ENCODE data around the gene DHX38.
A peak's percentile ranks its signal among the peaks of the same experiment; 100 is the strongest.

Gene DHX38

GRCh38 chr16:72084445-72084844, 9.2 kb upstream of the DHX38 start:
- DNase-seq (ENCODE audit: low spot score) = no peak

GRCh38 chr16:72085002-72085401, 8.6 kb upstream of the DHX38 start:
- no peak for DNase-seq (ENCODE audit: low spot score)

GRCh38 chr16:72091217-72091616, 2.4 kb upstream of the DHX38 start:
- DNase-seq (ENCODE audit: low spot score) = no peak

GRCh38 chr16:72092832-72093447, 707 bp upstream of the DHX38 start:
- no peak for DNase-seq (ENCODE audit: low spot score)

GRCh38 chr16:72094266-72094610, 591 bp downstream of the DHX38 start:
- DNase-seq (ENCODE audit: low spot score) = no peak

- DNase-seq (ENCODE audit: low spot score) = no peak
These were observed 5.3 kb downstream of the DHX38 start for GRCh38 chr16:72098936-72099335.

- DNase-seq (ENCODE audit: low spot score) = peak; percentile 15
These were observed 5.8 kb downstream of the DHX38 start for GRCh38 chr16:72099377-72099818.

GRCh38 chr16:72101195-72101594, 7.5 kb downstream of the DHX38 start:
- no peak for DNase-seq (ENCODE audit: low spot score)

GRCh38 chr16:72104905-72105304, 11.3 kb downstream of the DHX38 start:
- no peak for DNase-seq (ENCODE audit: low spot score)

GRCh38 chr16:72105978-72106377, 12.3 kb downstream of the DHX38 start:
- DNase-seq (ENCODE audit: low spot score) = no peak

- DNase-seq (ENCODE audit: low spot score) = no peak
These were observed 13.7 kb downstream of the DHX38 start for GRCh38 chr16:72107371-72107770.

- DNase-seq (ENCODE audit: low spot score) = no peak
These were observed 14.9 kb downstream of the DHX38 start for GRCh38 chr16:72108353-72109102.

- DNase-seq (ENCODE audit: low spot score) = no peak
These were observed 15.7 kb downstream of the DHX38 start for GRCh38 chr16:72109300-72109699.

GRCh38 chr16:72109966-72110530, 16.4 kb downstream of the DHX38 start:
- DNase-seq (ENCODE audit: low spot score) = no peak

- DNase-seq (ENCODE audit: low spot score) = no peak
These were observed 17.3 kb downstream of the DHX38 start for GRCh38 chr16:72110662-72111615.

- no peak for DNase-seq (ENCODE audit: low spot score)
These were observed 18.2 kb downstream of the DHX38 start for GRCh38 chr16:72111657-72112451.

- DNase-seq (ENCODE audit: low spot score) = no peak
These were observed 18.8 kb downstream of the DHX38 start for GRCh38 chr16:72112452-72112792.

GRCh38 chr16:72112906-72113615, 19.4 kb downstream of the DHX38 start:
- no peak for DNase-seq (ENCODE audit: low spot score)

- DNase-seq (ENCODE audit: low spot score) = no peak
These were observed 19.9 kb downstream of the DHX38 start for GRCh38 chr16:72113616-72113945.

GRCh38 chr16:72120026-72120425, 26.4 kb downstream of the DHX38 start:
- DNase-seq (ENCODE audit: low spot score) = no peak

- no peak for DNase-seq (ENCODE audit: low spot score)
These were observed 28.7 kb downstream of the DHX38 start for GRCh38 chr16:72122308-72122707.
